HG03039 (cell line): ENCODE measurements around the gene PDE3B.
"Not testable (repeated sequence)": the region's sequence is repeated elsewhere in the genome, so short reads cannot be mapped to it uniquely, and the experiment has no call there.

Source experiments
- ATAC-seq: cut with Tn5 transposase; IDR thresholded peaks from one replicate; pipeline ENCODE4 v1.9.1; 2021; ENCODE audit warnings: mild to moderate bottlenecking, moderate library complexity; ENCODE audit not compliant: unreplicated experiment

Gene PDE3B

GRCh38 chr11:14742849-14743559, 99.4 kb downstream of the PDE3B start:
- ATAC-seq: no peak

- not testable (repeated sequence) for ATAC-seq
These were observed 100.1 kb downstream of the PDE3B start for GRCh38 chr11:14743667-14744066.

GRCh38 chr11:14746857-14747395, 103.3 kb downstream of the PDE3B start:
- ATAC-seq: no peak

- no peak for ATAC-seq
These were observed 104.5 kb downstream of the PDE3B start for GRCh38 chr11:14748090-14748489.

- no peak for ATAC-seq
These were observed 107.3 kb downstream of the PDE3B start for GRCh38 chr11:14750911-14751310.

- ATAC-seq: no peak
These were observed 108.4 kb downstream of the PDE3B start for GRCh38 chr11:14751975-14752407.

GRCh38 chr11:14755140-14755539, 111.5 kb downstream of the PDE3B start:
- no peak for ATAC-seq

- ATAC-seq: no peak
These were observed 112.7 kb downstream of the PDE3B start for GRCh38 chr11:14756349-14756748.

GRCh38 chr11:14759300-14760012, 115.9 kb downstream of the PDE3B start:
- ATAC-seq: not testable (repeated sequence)

- no peak for ATAC-seq
These were observed 120.6 kb downstream of the PDE3B start for GRCh38 chr11:14764179-14764578.

- ATAC-seq: peak; percentile 90
These were observed 121.2 kb downstream of the PDE3B start for GRCh38 chr11:14764579-14765527.

GRCh38 chr11:14766585-14766984, 123.0 kb downstream of the PDE3B start:
- ATAC-seq: no peak

- ATAC-seq: peak; percentile 61
These were observed 125.1 kb downstream of the PDE3B start for GRCh38 chr11:14768526-14769188.

GRCh38 chr11:14773755-14774154, 130.2 kb downstream of the PDE3B start:
- ATAC-seq: no peak

- no peak for ATAC-seq
These were observed 131.1 kb downstream of the PDE3B start for GRCh38 chr11:14774721-14775120.

- ATAC-seq: no peak
These were observed 132.3 kb downstream of the PDE3B start for GRCh38 chr11:14775897-14776296.

- not testable (repeated sequence) for ATAC-seq
These were observed 134.9 kb downstream of the PDE3B start for GRCh38 chr11:14778460-14778859.

- ATAC-seq: no peak
These were observed 140.2 kb downstream of the PDE3B start for GRCh38 chr11:14783788-14784187.

GRCh38 chr11:14784230-14784629, 140.6 kb downstream of the PDE3B start:
- ATAC-seq: no peak

- no peak for ATAC-seq
These were observed 146.4 kb downstream of the PDE3B start for GRCh38 chr11:14789879-14790484.
